CD4-positive, alpha-beta T cell (primary cell): ENCODE results near the gene KDM4F. TPM values are rescaled to one million over a fixed set of nuclear protein-coding genes. Genes with fewer than 3 reads are reported as not detected.
"Not testable (repeated sequence)": the region's sequence is repeated elsewhere in the genome, so short reads cannot be mapped to it uniquely, and the experiment has no call there.

Source experiments
- ATAC-seq: fragments of 200-7000 bp; cut with Tn5 transposase; one replicate; pipeline ENCODE4 v1.10.0; 2022; ENCODE audit warnings: mild to moderate bottlenecking; ENCODE audit not compliant: poor library complexity
- CTCF ChIA-PET: fragments of 350-600 bp; sonication (Branson Sonifier 250); formaldehyde crosslinking; loops from one replicate; lab custom pipeline; 2021; ENCODE audit warnings: antibody characterized with exemption, inconsistent platforms; lab: Charles Lee
- POLR2A ChIA-PET: fragments of 350-600 bp; sonication (Branson Sonifier 250); formaldehyde crosslinking; loops from one replicate; lab custom pipeline; 2021; ENCODE audit warnings: antibody characterized with exemption, inconsistent platforms; lab: Charles Lee
- DNase-seq, 14 experiments: peaks; one replicate each; pipeline ENCODE4 v3.0.0-alpha.2; 2013 to 2020; ENCODE audit warnings: mixed read lengths in 2 of 14
- H3K27ac ChIP-seq, 2 donors: one replicate each; pipeline versions ENCODE4 v1.5.1 to v1.7.0; 2013; ENCODE audit warnings: low read length in 2 of 2, low read depth in 1 of 2, mild to moderate bottlenecking in 1 of 2
- H3K27me3 ChIP-seq, 2 experiments: 1 replicate in 1 of 2; 2 replicates in 1 of 2; pipeline versions ENCODE4 v1.6.1 to v1.7.0; 2013; ENCODE audit warnings: low read length in 2 of 2, control low read depth in 1 of 2, mild to moderate bottlenecking in 1 of 2, moderate library complexity in 1 of 2; ENCODE audit not compliant: insufficient read depth in 2 of 2, control insufficient read depth in 1 of 2
- H3K36me3 ChIP-seq: one replicate; pipeline ENCODE4 v1.6.1; 2013; ENCODE audit warnings: low read length, control low read depth; ENCODE audit not compliant: insufficient read depth
- H3K4me1 ChIP-seq: one replicate; pipeline ENCODE4 v1.6.1; 2013; ENCODE audit warnings: low read length, control low read depth; ENCODE audit not compliant: insufficient read depth
- H3K4me3 ChIP-seq: one replicate; pipeline ENCODE4 v1.5.1; 2013; ENCODE audit warnings: mild to moderate bottlenecking, low read length, moderate library complexity
- H3K9me3 ChIP-seq, 2 experiments: 1 replicate in 1 of 2; 2 replicates in 1 of 2; pipeline versions ENCODE4 v1.6.1 to v1.7.0; 2013; ENCODE audit warnings: low read length in 2 of 2, mild to moderate bottlenecking in 2 of 2, control low read depth in 1 of 2, moderate library complexity in 1 of 2; ENCODE audit not compliant: control insufficient read depth in 1 of 2, insufficient read depth in 1 of 2
- H3K27ac Mint-ChIP-seq: one replicate; pipeline ENCODE4 v1.8.0; 2020; ENCODE audit warnings: mixed read lengths
- H3K27me3 Mint-ChIP-seq: one replicate; pipeline ENCODE4 v1.8.0; 2021; ENCODE audit warnings: mixed read lengths
- H3K36me3 Mint-ChIP-seq: one replicate; pipeline ENCODE4 v1.8.0; 2021; ENCODE audit warnings: low read depth, mixed read lengths
- H3K4me1 Mint-ChIP-seq: one replicate; pipeline ENCODE4 v1.8.0; 2021; ENCODE audit warnings: low read depth, mixed read lengths
- H3K4me3 Mint-ChIP-seq: one replicate; pipeline ENCODE4 v1.8.0; 2020; ENCODE audit warnings: mild to moderate bottlenecking, mixed read lengths
- H3K9me3 Mint-ChIP-seq: one replicate; pipeline ENCODE4 v1.8.0; 2020; ENCODE audit warnings: mixed read lengths
- CTCF ChIP-seq: fragments of 200-600 bp; IDR thresholded peaks from one replicate; pipeline ENCODE4 v1.8.0; 2022; ENCODE audit warnings: antibody characterized with exemption, mild to moderate bottlenecking
- intact Hi-C, 2 experiments: fragments of 100-400 bp; cut with DNase I in 1 of 2; cut with micrococcal nuclease in 1 of 2; formaldehyde crosslinking; loops; one replicate each; pipeline versions ENCODE4 v1.15.1 to v1.9.0; 2023 to 2025; cut with DNase I, micrococcal nuclease
- total RNA-seq, 174 experiments: library from RNA in 2 of 174; stranded (reverse) in 2 of 174; gene quantifications; one replicate each; pipeline ENCODE4 v1.2.3 and lab custom pipeline; 2021 to 2026

Gene KDM4F
- total RNA-seq, 2 experiments from 2014 or later: not detected

- H3K4me1 ChIP-seq: no peaks in the 10 kb centered on the region
- no peaks in the 10 kb centered on the region for H3K36me3 Mint-ChIP-seq
- intact Hi-C loops: no loop called here
- no peak overlapping the region for H3K27ac ChIP-seq
- H3K9me3 ChIP-seq: peaks cover 0 to 4% of the 10 kb centered on the region in 2 experiments
- no peak overlapping the region for H3K27ac Mint-ChIP-seq
- peaks cover 7 to 9% of the 10 kb centered on the region in 2 experiments for H3K27me3 ChIP-seq
- CTCF ChIA-PET: no interaction called here
- no peak for DNase-seq
- no peak overlapping the region for H3K4me3 Mint-ChIP-seq
- no peak for TF ChIP-seq CTCF
- H3K36me3 ChIP-seq: no peaks in the 10 kb centered on the region
- POLR2A ChIA-PET: no interaction called here
- H3K9me3 Mint-ChIP-seq: no peaks in the 10 kb centered on the region
- peaks cover 22% of the 10 kb centered on the region for H3K27me3 Mint-ChIP-seq
- H3K4me3 ChIP-seq: no peak overlapping the region
- ATAC-seq: no peak
- no peaks in the 10 kb centered on the region for H3K4me1 Mint-ChIP-seq
Measured at GRCh38 chr11:95014184-95014821, 34.9 kb upstream of the KDM4F start.

- Mint-ChIP-seq H3K4me1 (no peaks in the 10 kb centered on the region), H3K27ac (no peak overlapping the region), H3K36me3 (no peaks in the 10 kb centered on the region), H3K9me3 (no peaks in the 10 kb centered on the region), H3K27me3 (peaks cover 11% of the 10 kb centered on the region), H3K4me3 (no peak overlapping the region)
- H3K27ac ChIP-seq: no peak overlapping the region
- H3K4me1 ChIP-seq: no peaks in the 10 kb centered on the region
- intact Hi-C loops: no loop called here
- DNase-seq (no peak), ATAC-seq (no peak)
- no peak overlapping the region for H3K4me3 ChIP-seq
- POLR2A ChIA-PET: no interaction called here
- H3K27me3 ChIP-seq: peaks cover 7 to 9% of the 10 kb centered on the region in 2 experiments
- no peaks in the 10 kb centered on the region for H3K36me3 ChIP-seq
- no peak for TF ChIP-seq CTCF
- CTCF ChIA-PET: no interaction called here
- peaks cover 0 to 4% of the 10 kb centered on the region in 2 experiments for H3K9me3 ChIP-seq
Measured at GRCh38 chr11:95016139-95016538, 33.1 kb upstream of the KDM4F start.

- not testable (repeated sequence) for H3K4me1 ChIP-seq, ATAC-seq
Measured at GRCh38 chr11:95021468-95021867, 27.8 kb upstream of the KDM4F start.

GRCh38 chr11:95024958-95025357 lies 24.3 kb upstream of the KDM4F start, which contains the start of gene KDM4E:
Gene KDM4E, plus strand, starts transcription at chr11:95025258. Its CDS starts 300 bp downstream, at chr11:95025558.
- POLR2A ChIA-PET: no interaction called here
- intact Hi-C loops: no loop called here
- no peaks in the 10 kb centered on the region for H3K4me1 Mint-ChIP-seq
- DNase-seq (no peak), ATAC-seq (no peak)
- H3K27me3 Mint-ChIP-seq: no peaks in the 10 kb centered on the region
- CTCF ChIA-PET: no interaction called here
- H3K4me1 ChIP-seq: no peaks in the 10 kb centered on the region
- no peaks in the 10 kb centered on the region for H3K36me3 ChIP-seq
- no peak within 1 kb of the TSS for H3K27ac ChIP-seq
- H3K9me3 ChIP-seq: no peaks in the 10 kb centered on the region
- H3K9me3 Mint-ChIP-seq: no peaks in the 10 kb centered on the region
- no peaks in the 10 kb centered on the region for H3K36me3 Mint-ChIP-seq
- no peaks in the 10 kb centered on the region for H3K27me3 ChIP-seq
- H3K27ac Mint-ChIP-seq: no peak within 1 kb of the TSS
- H3K4me3 Mint-ChIP-seq: no peak within 1 kb of the TSS
- H3K4me3 ChIP-seq: no peak within 1 kb of the TSS
- TF ChIP-seq CTCF: no peak

More at GRCh38 chr11:95021468-95021867, 27.8 kb upstream of the KDM4F start:
- H3K36me3 ChIP-seq, POLR2A ChIA-PET, H3K27ac Mint-ChIP-seq, DNase-seq, H3K4me3 Mint-ChIP-seq, intact Hi-C loops, H3K9me3 Mint-ChIP-seq, H3K4me1 Mint-ChIP-seq, CTCF ChIA-PET, H3K27me3 Mint-ChIP-seq, H3K27me3 ChIP-seq, H3K36me3 Mint-ChIP-seq, H3K9me3 ChIP-seq, H3K27ac ChIP-seq, H3K4me3 ChIP-seq: not testable (repeated sequence)

- CTCF ChIA-PET, H3K36me3 Mint-ChIP-seq: not testable (repeated sequence)
Measured at GRCh38 chr11:95025594-95025993, 23.6 kb upstream of the KDM4F start.

More at GRCh38 chr11:95025594-95025993, 23.6 kb upstream of the KDM4F start:
- H3K4me3 ChIP-seq, ATAC-seq, H3K4me1 Mint-ChIP-seq, H3K9me3 Mint-ChIP-seq, H3K27ac ChIP-seq, H3K27me3 Mint-ChIP-seq, H3K9me3 ChIP-seq, POLR2A ChIA-PET, H3K27me3 ChIP-seq, H3K4me1 ChIP-seq, H3K36me3 ChIP-seq, H3K4me3 Mint-ChIP-seq, H3K27ac Mint-ChIP-seq, intact Hi-C loops, DNase-seq: not testable (repeated sequence)
